ENCODE measurements around the gene WNT7A.

WNT7A gene

GRCh38 chr3:13844911-13845310 lies 35.0 kb downstream of the WNT7A start:
- no peak for DNase-seq

- no peak for DNase-seq
Measured at GRCh38 chr3:13844286-13844685, 35.6 kb downstream of the WNT7A start.

- DNase-seq, result no peak
Measured at GRCh38 chr3:13843351-13843750, 36.5 kb downstream of the WNT7A start.

- no peak for DNase-seq
Measured at GRCh38 chr3:13842226-13842625, 37.6 kb downstream of the WNT7A start.

GRCh38 chr3:13841826-13842225 lies 38.0 kb downstream of the WNT7A start:
- DNase-seq, result no peak

- no peak for DNase-seq
Measured at GRCh38 chr3:13841141-13841540, 38.7 kb downstream of the WNT7A start.

- no peak for DNase-seq
Measured at GRCh38 chr3:13840456-13840855, 39.4 kb downstream of the WNT7A start.

GRCh38 chr3:13839726-13840340 lies 40.0 kb downstream of the WNT7A start:
- DNase-seq, result no peak

GRCh38 chr3:13839253-13839652 lies 40.6 kb downstream of the WNT7A start:
- DNase-seq, result no peak

- DNase-seq, result no peak
Measured at GRCh38 chr3:13838421-13838820, 41.5 kb downstream of the WNT7A start.

- DNase-seq, result no peak
Measured at GRCh38 chr3:13837751-13838150, 42.1 kb downstream of the WNT7A start.

GRCh38 chr3:13836658-13837587 lies 42.9 kb downstream of the WNT7A start:
- no peak for DNase-seq

GRCh38 chr3:13835246-13835645 lies 44.6 kb downstream of the WNT7A start:
- DNase-seq, result no peak

- DNase-seq, result no peak
Measured at GRCh38 chr3:13834258-13835035, 45.4 kb downstream of the WNT7A start.

GRCh38 chr3:13833506-13834257 lies 46.2 kb downstream of the WNT7A start:
- DNase-seq, result no peak

GRCh38 chr3:13832130-13832529 lies 47.7 kb downstream of the WNT7A start:
- DNase-seq, result no peak

- DNase-seq, result no peak
Measured at GRCh38 chr3:13831386-13831996, 48.4 kb downstream of the WNT7A start.

- no peak for DNase-seq
Measured at GRCh38 chr3:13829311-13829710, 50.6 kb downstream of the WNT7A start.

GRCh38 chr3:13828501-13829265 lies 51.2 kb downstream of the WNT7A start:
- DNase-seq, result no peak

GRCh38 chr3:13827699-13828098 lies 52.2 kb downstream of the WNT7A start:
- no peak for DNase-seq

GRCh38 chr3:13827256-13827655 lies 52.6 kb downstream of the WNT7A start:
- DNase-seq, result no peak

GRCh38 chr3:13826672-13827071 lies 53.2 kb downstream of the WNT7A start:
- DNase-seq, result no peak
